Measurements from ENCODE around the gene PRPS2. TPM values are rescaled to one million over a fixed set of nuclear protein-coding genes. Genes with fewer than 3 reads are reported as not detected.
A peak's percentile ranks its signal among the peaks of the same experiment; 100 is the strongest.

The PRPS2 gene
- polyA plus RNA-seq, 1 donor (not counting 4 experiments of a cell fraction or from before 2014, with no cell fraction given): 28.4 TPM

DNA sequence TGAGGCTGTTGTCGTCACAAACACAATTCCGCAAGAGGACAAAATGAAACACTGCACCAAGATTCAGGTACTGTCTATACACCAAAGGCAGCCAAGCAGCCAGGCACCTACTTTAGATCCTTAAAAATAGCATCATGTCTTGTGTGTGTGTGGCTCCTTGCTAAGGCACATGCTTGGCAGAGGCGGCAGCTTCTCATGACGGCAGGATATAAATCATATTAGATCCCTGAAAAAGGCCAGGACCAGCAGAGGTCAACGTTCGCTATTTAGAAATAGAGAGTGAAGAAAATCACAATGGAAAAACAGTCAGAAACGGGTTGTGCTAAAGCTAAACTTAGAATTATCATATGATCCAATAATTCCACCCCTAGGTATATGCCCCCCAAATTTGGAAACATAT, 29.5 kb downstream of the PRPS2 start:
- Histone ChIP-seq H3K27ac (ENCODE audit: control insufficient read depth, insufficient read depth, low read length) (no peak overlapping the region), H3K9me1 (ENCODE audit: control insufficient read depth, extremely low read depth, insufficient read depth, low read length) (no peaks in the 10 kb centered on the region), H3K27me3 (ENCODE audit: control insufficient read depth, extremely low read depth, insufficient read depth, low read length) (no peaks in the 10 kb centered on the region), H3K4me1 (ENCODE audit: control insufficient read depth, extremely low read depth, insufficient read depth, low read length) (peaks cover 16% of the 10 kb centered on the region), H3K79me2 (ENCODE audit: control insufficient read depth, insufficient read depth, low read length) (no peaks in the 10 kb centered on the region), H3K9ac (ENCODE audit: control insufficient read depth, extremely low read depth, insufficient read depth, low read length) (no peak overlapping the region), H3K36me3 (ENCODE audit: control insufficient read depth in 2 of 2, extremely low read depth in 1 of 2, insufficient read depth in 2 of 2, low read length in 2 of 2) (no peaks in the 10 kb centered on the region), H3K9me3 (ENCODE audit: control insufficient read depth, low read depth, low read length) (no peaks in the 10 kb centered on the region), H4K20me1 (ENCODE audit: control insufficient read depth, extremely low read depth, insufficient read depth, low read length) (no peaks in the 10 kb centered on the region), H3K4me3 (ENCODE audit: control insufficient read depth in 2 of 3, extremely low read depth in 1 of 3, insufficient read depth in 2 of 3, low read depth in 1 of 3, low read length in 3 of 3) (no peak overlapping the region), H2AFZ (ENCODE audit: control insufficient read depth, low read length) (no peak overlapping the region), H3K4me2 (ENCODE audit: control insufficient read depth, extremely low read depth, insufficient read depth, low read depth, low read length) (no peak overlapping the region)
- DNase-seq (ENCODE audit: low read depth, low spot score) (no peak), FAIRE-seq (no peak)
- dilution Hi-C loops (cut with MboI; ENCODE audit: extremely low pct_ligation_motif_present, low sequenced_read_pairs): no loop called here
- TF ChIP-seq, protein P1, sequence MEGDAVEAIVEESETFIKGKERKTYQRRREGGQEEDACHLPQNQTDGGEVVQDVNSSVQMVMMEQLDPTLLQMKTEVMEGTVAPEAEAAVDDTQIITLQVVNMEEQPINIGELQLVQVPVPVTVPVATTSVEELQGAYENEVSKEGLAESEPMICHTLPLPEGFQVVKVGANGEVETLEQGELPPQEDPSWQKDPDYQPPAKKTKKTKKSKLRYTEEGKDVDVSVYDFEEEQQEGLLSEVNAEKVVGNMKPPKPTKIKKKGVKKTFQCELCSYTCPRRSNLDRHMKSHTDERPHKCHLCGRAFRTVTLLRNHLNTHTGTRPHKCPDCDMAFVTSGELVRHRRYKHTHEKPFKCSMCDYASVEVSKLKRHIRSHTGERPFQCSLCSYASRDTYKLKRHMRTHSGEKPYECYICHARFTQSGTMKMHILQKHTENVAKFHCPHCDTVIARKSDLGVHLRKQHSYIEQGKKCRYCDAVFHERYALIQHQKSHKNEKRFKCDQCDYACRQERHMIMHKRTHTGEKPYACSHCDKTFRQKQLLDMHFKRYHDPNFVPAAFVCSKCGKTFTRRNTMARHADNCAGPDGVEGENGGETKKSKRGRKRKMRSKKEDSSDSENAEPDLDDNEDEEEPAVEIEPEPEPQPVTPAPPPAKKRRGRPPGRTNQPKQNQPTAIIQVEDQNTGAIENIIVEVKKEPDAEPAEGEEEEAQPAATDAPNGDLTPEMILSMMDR (optimal IDR thresholded peaks at IDR 0.05 in 1 of 3, IDR thresholded peaks at IDR 0.05 in 1 of 3, conservative IDR thresholded peaks at IDR 0.05 in 1 of 3; ENCODE audit: extremely low read depth in 1 of 3, insufficient read depth in 2 of 3, low read length in 3 of 3): no peak
- TF ChIP-seq EZH2 (IDR thresholded peaks at IDR 0.05; ENCODE audit: low read length): no peak

DNA sequence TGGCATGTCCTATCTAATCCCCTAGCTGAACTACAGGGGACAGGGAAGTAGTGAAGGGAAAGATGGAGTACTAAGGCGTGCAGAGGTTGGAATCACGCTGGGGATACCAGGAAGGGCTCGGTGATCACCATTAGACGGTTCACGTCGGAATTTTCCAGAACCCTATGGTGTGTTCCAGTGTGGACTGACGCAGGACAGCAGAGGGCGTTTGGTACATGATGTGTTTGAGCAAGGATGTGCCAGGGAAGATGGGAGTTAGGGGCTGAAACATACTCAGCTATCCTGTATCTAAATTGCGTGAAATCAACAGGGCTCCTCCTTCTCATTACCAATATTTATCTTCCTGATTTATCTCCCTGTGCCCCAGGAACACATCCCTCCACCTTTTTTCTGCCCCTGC, 33.7 kb downstream of the PRPS2 start:
- DNase-seq (ENCODE audit: low read depth, low spot score) (no peak), FAIRE-seq (no peak)
- H3K27ac ChIP-seq (ENCODE audit: control insufficient read depth, insufficient read depth, low read length): no peak overlapping the region
- dilution Hi-C loops (cut with MboI; ENCODE audit: extremely low pct_ligation_motif_present, low sequenced_read_pairs): no loop called here
- H3K9me1 ChIP-seq (ENCODE audit: control insufficient read depth, extremely low read depth, insufficient read depth, low read length): no peaks in the 10 kb centered on the region
- no peak overlapping the region for H2AFZ ChIP-seq (ENCODE audit: control insufficient read depth, low read length)
- H3K4me3 ChIP-seq (ENCODE audit: control insufficient read depth in 2 of 3, extremely low read depth in 1 of 3, insufficient read depth in 2 of 3, low read depth in 1 of 3, low read length in 3 of 3): no peak overlapping the region
- no peaks in the 10 kb centered on the region for H3K27me3 ChIP-seq (ENCODE audit: control insufficient read depth, extremely low read depth, insufficient read depth, low read length)
- no peak overlapping the region for H3K4me2 ChIP-seq (ENCODE audit: control insufficient read depth, extremely low read depth, insufficient read depth, low read depth, low read length)
- H3K9ac ChIP-seq (ENCODE audit: control insufficient read depth, extremely low read depth, insufficient read depth, low read length): no peak overlapping the region
- no peaks in the 10 kb centered on the region for H3K36me3 ChIP-seq (ENCODE audit: control insufficient read depth in 2 of 2, extremely low read depth in 1 of 2, insufficient read depth in 2 of 2, low read length in 2 of 2)
- no peaks in the 10 kb centered on the region for H3K4me1 ChIP-seq (ENCODE audit: control insufficient read depth, extremely low read depth, insufficient read depth, low read length)
- TF ChIP-seq, protein P1 (optimal IDR thresholded peaks at IDR 0.05 in 1 of 3, IDR thresholded peaks at IDR 0.05 in 1 of 3, conservative IDR thresholded peaks at IDR 0.05 in 1 of 3; ENCODE audit: extremely low read depth in 1 of 3, insufficient read depth in 2 of 3, low read length in 3 of 3): peak in 1 of 3 experiments; percentile 33
- TF ChIP-seq EZH2 (IDR thresholded peaks at IDR 0.05; ENCODE audit: low read length): no peak
- H3K9me3 ChIP-seq (ENCODE audit: control insufficient read depth, low read depth, low read length): no peaks in the 10 kb centered on the region
- H3K79me2 ChIP-seq (ENCODE audit: control insufficient read depth, insufficient read depth, low read length): no peaks in the 10 kb centered on the region
- no peaks in the 10 kb centered on the region for H4K20me1 ChIP-seq (ENCODE audit: control insufficient read depth, extremely low read depth, insufficient read depth, low read length)
